AML-193 (cell line): ENCODE measurements around the gene ZDHHC5.
"Not testable (repeated sequence)": the region's sequence is repeated elsewhere in the genome, so short reads cannot be mapped to it uniquely, and the experiment has no call there.

ENCODE experiments used
- DNase-seq, 2 experiments: peaks; one replicate each; lab custom pipeline; 2025; lab: John Stamatoyannopoulos, UW

ZDHHC5 gene

GRCh38 chr11:57667117-57667735 is 688 bp upstream of the ZDHHC5 start:
- DNase-seq = peak; percentile 97 to 99

GRCh38 chr11:57668434-57668782 is 494 bp downstream of the ZDHHC5 start:
- DNase-seq = peak in 1 of 2 experiments; percentile 33

- DNase-seq = no peak
Measured at GRCh38 chr11:57674251-57674650, 6.3 kb downstream of the ZDHHC5 start.

- no peak for DNase-seq
Measured at GRCh38 chr11:57675176-57675941, 7.4 kb downstream of the ZDHHC5 start.

GRCh38 chr11:57679396-57679795 is 11.5 kb downstream of the ZDHHC5 start:
- no peak for DNase-seq

GRCh38 chr11:57680552-57680874 is 12.6 kb downstream of the ZDHHC5 start:
- no peak for DNase-seq

GRCh38 chr11:57681168-57681567 is 13.3 kb downstream of the ZDHHC5 start:
- no peak for DNase-seq

GRCh38 chr11:57690474-57690873 is 22.6 kb downstream of the ZDHHC5 start:
- not testable (repeated sequence) for DNase-seq

- no peak for DNase-seq
Measured at GRCh38 chr11:57698843-57699365, 31.0 kb downstream of the ZDHHC5 start.

- no peak for DNase-seq
Measured at GRCh38 chr11:57699813-57700212, 31.9 kb downstream of the ZDHHC5 start.

- no peak for DNase-seq
Measured at GRCh38 chr11:57700425-57700824, 32.5 kb downstream of the ZDHHC5 start.

GRCh38 chr11:57703341-57703740 is 35.4 kb downstream of the ZDHHC5 start:
- DNase-seq = no peak

GRCh38 chr11:57704932-57705331 is 37.0 kb downstream of the ZDHHC5 start:
- no peak for DNase-seq

- DNase-seq = not testable (repeated sequence)
Measured at GRCh38 chr11:57705432-57705831, 37.5 kb downstream of the ZDHHC5 start.

GRCh38 chr11:57709802-57710367 is 42.0 kb downstream of the ZDHHC5 start:
- no peak for DNase-seq

- peak; percentile 45 to 64 for DNase-seq
Measured at GRCh38 chr11:57711414-57712255, 43.7 kb downstream of the ZDHHC5 start, which contains the start of gene MED19. Gene MED19 (minus strand): TSS chr11:57712215. CDS start chr11:57712179, 36 bp downstream.

GRCh38 chr11:57712256-57713150 is 44.6 kb downstream of the ZDHHC5 start, which contains the start of gene TMX2:
Gene TMX2 (plus strand): TSS chr11:57712593. CDS start chr11:57712619, 26 bp downstream.
- peak; percentile 99 to 100 for DNase-seq

GRCh38 chr11:57713835-57714234 is 45.9 kb downstream of the ZDHHC5 start:
- no peak for DNase-seq

GRCh38 chr11:57716726-57717125 is 48.8 kb downstream of the ZDHHC5 start:
- DNase-seq = not testable (repeated sequence)

GRCh38 chr11:57727185-57727584 is 59.3 kb downstream of the ZDHHC5 start:
- DNase-seq = no peak

- DNase-seq = no peak
Measured at GRCh38 chr11:57728829-57729228, 60.9 kb downstream of the ZDHHC5 start.
